Measurements from ENCODE around the gene RRP36. TPM values are rescaled to one million over a fixed set of nuclear protein-coding genes. Genes with fewer than 3 reads are reported as not detected.

Gene RRP36
- 120 and 133 TPM in 2 replicates for total RNA-seq (2014; rRNA removed)
- Bru-seq, nascent RNA, result percentile 82 among the genes with signal in this experiment
- BruChase-seq, experiment 1, labeled RNA remaining after a 6-hour chase, result percentile 95 among the genes with signal in this experiment
- percentile 92 among the genes with signal in this experiment for BruChase-seq, experiment 2, labeled RNA remaining after a 2-hour chase
- long read RNA-seq, transcript RRP36-201 (7 exons, 1,159 nt), result major isoform, 98 of 135 reads
- long read RNA-seq, partial matches to known transcripts, result 2 of 135 reads
- long read RNA-seq, other reads (novel, unspliced or antisense), result 31 of 135 reads

DNA sequence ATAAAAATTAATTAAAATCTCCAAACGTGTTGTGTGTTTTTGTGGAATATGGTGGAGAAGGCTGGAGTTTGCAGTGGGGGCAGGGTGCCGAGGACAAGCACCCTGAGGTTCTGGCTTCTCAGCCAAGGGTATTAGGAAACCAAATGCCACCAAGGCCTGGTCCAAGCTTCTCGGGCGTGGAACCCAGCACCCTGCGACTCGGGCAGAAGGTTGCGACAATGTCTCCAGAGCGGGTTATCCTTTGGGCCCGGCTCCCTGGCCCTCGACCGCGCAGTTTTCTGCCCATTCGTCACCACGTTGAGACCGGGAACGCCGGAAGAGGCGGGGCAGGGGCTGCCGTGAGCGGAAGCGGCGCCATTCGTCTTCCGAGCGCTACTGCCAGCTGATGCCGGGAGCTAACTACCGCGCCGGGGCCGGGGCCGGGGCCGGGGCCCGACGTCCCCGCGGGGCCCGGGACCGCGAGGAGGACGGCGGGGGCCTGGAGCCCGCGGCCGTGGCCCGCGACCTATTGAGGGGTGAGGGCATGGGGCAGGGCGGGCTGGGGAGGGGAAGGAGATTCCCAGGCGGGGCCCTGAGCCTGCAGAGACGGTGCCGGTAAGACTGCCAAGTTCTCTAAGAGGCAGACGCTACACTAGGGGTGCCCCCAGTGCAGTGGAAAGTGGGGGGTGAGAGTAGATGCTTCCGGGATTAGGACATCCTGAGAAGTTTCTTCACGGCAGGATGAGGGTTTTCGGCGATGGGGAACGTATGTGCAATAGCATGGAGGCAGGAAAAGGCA, at the start of gene RRP36:
RRP36 (plus strand) TSS at position 354 of the 778 bp plus-strand sequence; CDS start at position 386, 32 bp downstream.
- BruUV-seq (replicated peaks), result no TSS peak
- Histone ChIP-seq H3K27ac (ENCODE audit: low read length) (peak within 1 kb of the TSS; percentile 50), H4K20me1 (ENCODE audit: low read length) (no peaks in the 10 kb centered on the region), H3F3A (ENCODE audit: low read length, unreplicated experiment) (no peaks in the 10 kb centered on the region), H2AFZ (ENCODE audit: low read length) (peak within 1 kb of the TSS; percentile 72), H3K4me2 (ENCODE audit: low read length) (peak within 1 kb of the TSS; percentile 81), H3K9me3 (ENCODE audit: low read length) (no peaks in the 10 kb centered on the region), H3K27me3 (ENCODE audit: low read length) (no peaks in the 10 kb centered on the region), H3K9ac (ENCODE audit: low read length) (peak within 1 kb of the TSS; percentile 90), H3K9me2 (replicated peaks; ENCODE audit: low read length) (no peaks in the 10 kb centered on the region), H3K36me3 (ENCODE audit: low read depth, low read length) (peaks cover 35% of the 10 kb centered on the region), H3K4me1 (ENCODE audit: insufficient read depth, low read length) (peaks cover 13% of the 10 kb centered on the region), H3K4me3 (ENCODE audit: low read length) (peak within 1 kb of the TSS; percentile 91), H3K79me2 (ENCODE audit: low read length) (peaks cover 40% of the 10 kb centered on the region)
- DNase-seq, result peak; percentile 76
- intact Hi-C loops (cut with micrococcal nuclease), result no loop called here
- CTCF ChIA-PET, result no interaction called here
- TF ChIP-seq CTCF (conservative IDR thresholded peaks at IDR 0.05; ENCODE audit: low read depth, low read length) (no peak), EZH2 (IDR thresholded peaks at IDR 0.05; ENCODE audit: low read length, unreplicated experiment) (no peak)
- POLR2A ChIA-PET (ENCODE audit: unreplicated experiment), result interaction anchor here (0.7 kb wide), 1 partner anchor 69 kb away, joined by 3 read pairs; no protein-coding TSS in a partner anchor
- ATAC-seq, result peak; percentile 96

DNA sequence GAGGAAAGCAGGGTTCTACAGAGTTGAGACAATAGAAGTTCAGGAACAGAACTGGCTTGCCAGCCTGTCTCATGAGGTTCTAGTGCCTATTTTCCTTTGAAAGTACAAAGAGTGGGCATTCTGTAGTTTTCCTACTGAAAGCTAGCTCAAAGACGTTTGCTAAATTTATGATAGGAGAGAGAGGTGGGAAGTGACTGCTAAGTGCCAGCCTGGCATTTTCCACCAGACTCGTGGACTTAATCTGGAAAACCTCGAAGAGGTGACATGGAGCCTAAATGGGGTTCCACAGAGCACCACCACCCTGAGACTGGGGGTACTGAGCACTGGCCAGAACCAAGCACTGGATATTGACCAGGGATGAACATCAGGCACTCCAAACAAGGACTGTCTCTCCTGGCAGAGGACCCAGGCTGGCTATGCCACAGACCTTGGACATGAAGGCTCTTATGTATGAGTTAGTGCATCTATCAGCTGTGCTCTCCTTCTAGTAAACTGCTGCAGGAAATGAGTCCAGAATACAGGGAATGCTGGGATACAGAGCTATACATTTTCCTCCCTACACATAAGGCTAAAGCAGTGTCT, 49.6 kb upstream of the RRP36 start:
- H3K4me1 ChIP-seq (ENCODE audit: insufficient read depth, low read length), result peaks cover 7% of the 10 kb centered on the region; the same call in 1 of the 2 replicates
- H3K79me2 ChIP-seq (ENCODE audit: low read length), result peaks cover 11% of the 10 kb centered on the region
- no peaks in the 10 kb centered on the region for H3F3A ChIP-seq (ENCODE audit: low read length, unreplicated experiment)
- no TSS peak for BruUV-seq (replicated peaks)
- H4K20me1 ChIP-seq (ENCODE audit: low read length), result no peaks in the 10 kb centered on the region
- H3K36me3 ChIP-seq (ENCODE audit: low read depth, low read length), result no peaks in the 10 kb centered on the region
- DNase-seq, result no peak
- no peak overlapping the region for H2AFZ ChIP-seq (ENCODE audit: low read length)
- no peak for TF ChIP-seq CTCF (conservative IDR thresholded peaks at IDR 0.05; ENCODE audit: low read depth, low read length)
- no peak for TF ChIP-seq EZH2 (IDR thresholded peaks at IDR 0.05; ENCODE audit: low read length, unreplicated experiment)
- TF ChIP-seq EZH2phosphoT487 (IDR thresholded peaks at IDR 0.05; ENCODE audit: borderline replicate concordance, low read length), result no peak
- intact Hi-C loops (cut with micrococcal nuclease), result no loop called here
- H3K27me3 ChIP-seq (ENCODE audit: low read length), result no peaks in the 10 kb centered on the region
- POLR2A ChIA-PET (ENCODE audit: unreplicated experiment), result no interaction called here
- CTCF ChIA-PET, result no interaction called here
- H3K27ac ChIP-seq (ENCODE audit: low read length), result no peak overlapping the region
- no peak overlapping the region for H3K4me2 ChIP-seq (ENCODE audit: low read length)
- H3K4me3 ChIP-seq (ENCODE audit: low read length), result no peak overlapping the region
- ATAC-seq, result no peak; the same call in 1 of the 2 replicates
- H3K9ac ChIP-seq (ENCODE audit: low read length), result no peak overlapping the region
- no peaks in the 10 kb centered on the region for H3K9me3 ChIP-seq (ENCODE audit: low read length)
- no peaks in the 10 kb centered on the region for H3K9me2 ChIP-seq (replicated peaks; ENCODE audit: low read length)
